Naive B cell (primary cell): ENCODE measurements around the gene DOK6. TPM values are rescaled to one million over a fixed set of nuclear protein-coding genes. Genes with fewer than 3 reads are reported as not detected.
A peak's percentile ranks its signal among the peaks of the same experiment; 100 is the strongest.

Source experiments
- ATAC-seq, 2 donors: fragments of 150-1000 bp; cut with Tn5 transposase; 2 replicates each; pipeline ENCODE4 v1.10.0; 2021; ENCODE audit warnings: low read depth in 2 of 2, mild to moderate bottlenecking in 2 of 2, moderate library complexity in 2 of 2
- DNase-seq: peaks from one replicate; pipeline ENCODE4 v3.0.0; 2022
- H3K27ac Mint-ChIP-seq, 6 donors: one replicate each; pipeline ENCODE4 v1.8.0; 2020 to 2022; ENCODE audit warnings: mild to moderate bottlenecking in 6 of 6, mixed read lengths in 6 of 6, moderate library complexity in 5 of 6, inconsistent platforms in 2 of 6
- H3K27me3 Mint-ChIP-seq, 3 donors: one replicate each; pipeline ENCODE4 v1.8.0; 2021 to 2022; ENCODE audit warnings: mixed read lengths in 3 of 3, mild to moderate bottlenecking in 1 of 3
- H3K36me3 Mint-ChIP-seq, 2 donors: one replicate each; pipeline ENCODE4 v1.8.0; 2020 to 2022; ENCODE audit warnings: mixed read lengths in 2 of 2, inconsistent platforms in 1 of 2, mild to moderate bottlenecking in 1 of 2
- H3K4me1 Mint-ChIP-seq, 3 donors: one replicate each; pipeline ENCODE4 v1.8.0; 2020 to 2022; ENCODE audit warnings: mixed read lengths in 3 of 3, inconsistent platforms in 1 of 3, mild to moderate bottlenecking in 1 of 3, moderate library complexity in 1 of 3
- H3K4me3 Mint-ChIP-seq, 8 donors: one replicate each; pipeline ENCODE4 v1.8.0; 2020 to 2022; ENCODE audit warnings: mild to moderate bottlenecking in 8 of 8, mixed read lengths in 8 of 8, moderate library complexity in 8 of 8, inconsistent platforms in 2 of 8
- H3K9me3 Mint-ChIP-seq, 7 donors: one replicate each; pipeline ENCODE4 v1.8.0; 2020 to 2022; ENCODE audit warnings: mixed read lengths in 7 of 7, mild to moderate bottlenecking in 5 of 7, inconsistent platforms in 2 of 7, moderate library complexity in 1 of 7
- polyA plus RNA-seq, 6 donors: library from polyadenylated mRNA; unstranded; fragments of 300-500 nt; fragmentation: Illumina TruSeq; gene quantifications; one replicate each; pipeline ENCODE4 v1.2.3, GENCODE V29; 2021; ENCODE audit warnings: low read depth in 6 of 6

The DOK6 gene
- polyA plus RNA-seq, 6 donors from 2014 or later, result not detected

DNA sequence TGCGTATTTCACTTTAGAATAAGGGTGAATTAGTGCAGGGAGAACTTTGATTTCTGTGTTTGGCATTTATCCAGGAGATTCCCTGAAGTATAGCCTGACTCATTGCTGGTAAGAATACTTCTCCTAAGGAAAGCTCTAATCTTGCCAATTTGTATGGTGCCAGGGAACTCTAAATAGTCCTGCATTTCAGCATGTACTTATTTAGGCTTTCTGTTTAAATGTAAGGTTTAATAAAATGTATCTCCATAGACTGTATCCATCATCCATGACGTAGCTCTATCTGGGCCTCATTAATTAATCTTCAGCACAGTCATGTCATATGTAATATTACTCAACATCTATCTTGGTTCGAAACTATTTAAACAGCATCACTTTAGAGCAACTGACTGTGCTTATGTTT is 127.7 kb downstream of the DOK6 start:
- Mint-ChIP-seq H3K9me3 (peaks cover 0 to 4% (median 0%) of the 10 kb centered on the region in 7 donors), H3K27me3 (no peaks in the 10 kb centered on the region), H3K4me1 (no peaks in the 10 kb centered on the region), H3K27ac (no peak overlapping the region), H3K4me3 (no peak overlapping the region), H3K36me3 (no peaks in the 10 kb centered on the region)
- DNase-seq, result no peak
- no peak for ATAC-seq

DNA sequence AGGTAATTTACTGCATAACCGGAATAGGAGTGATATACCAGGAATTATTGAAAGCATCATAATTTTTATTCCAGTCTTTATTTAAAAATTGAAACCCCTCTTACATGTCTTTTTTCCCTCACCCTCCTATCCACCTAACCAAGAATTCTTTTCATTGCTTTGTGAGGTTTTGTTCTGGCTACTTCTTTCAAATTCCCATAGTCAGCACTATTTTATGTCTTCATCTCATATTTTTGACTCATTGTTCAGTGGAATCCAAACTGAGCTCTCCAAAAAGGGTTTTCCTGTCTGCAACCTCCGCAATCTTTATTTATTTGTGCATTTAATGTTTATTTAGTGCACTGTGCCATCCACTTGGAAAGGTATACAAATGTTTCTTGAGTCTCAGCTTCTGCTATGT is 128.5 kb downstream of the DOK6 start:
- Mint-ChIP-seq H3K27ac (no peak overlapping the region), H3K4me1 (no peaks in the 10 kb centered on the region), H3K9me3 (peaks cover 0 to 4% (median 0%) of the 10 kb centered on the region in 7 donors), H3K4me3 (no peak overlapping the region), H3K27me3 (no peaks in the 10 kb centered on the region), H3K36me3 (no peaks in the 10 kb centered on the region)
- DNase-seq, result no peak
- no peak for ATAC-seq

DNA sequence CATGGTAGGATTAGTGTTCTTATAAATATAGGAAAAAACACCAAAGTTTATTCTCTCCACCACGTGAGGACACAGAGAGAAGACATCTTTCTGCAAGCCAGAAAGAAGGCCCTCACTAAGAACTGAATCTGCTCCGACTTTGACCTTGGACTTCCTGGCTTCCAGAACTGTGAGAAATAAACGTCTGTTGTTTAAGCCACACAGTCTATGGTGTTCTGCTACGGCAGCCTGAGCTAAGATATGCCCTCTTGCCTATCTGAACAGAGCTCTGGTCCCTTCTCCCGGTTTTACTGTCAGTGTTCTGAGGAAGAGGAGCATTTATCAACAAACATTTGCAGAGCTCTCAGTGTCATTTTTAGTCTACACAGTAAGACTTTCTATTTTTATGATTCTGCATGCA is 131.3 kb downstream of the DOK6 start:
- H3K27ac Mint-ChIP-seq, result no peak overlapping the region
- peaks cover 0 to 4% (median 0%) of the 10 kb centered on the region in 7 donors for H3K9me3 Mint-ChIP-seq
- no peaks in the 10 kb centered on the region for H3K4me1 Mint-ChIP-seq
- no peak overlapping the region for H3K4me3 Mint-ChIP-seq
- no peaks in the 10 kb centered on the region for H3K27me3 Mint-ChIP-seq
- H3K36me3 Mint-ChIP-seq, result no peaks in the 10 kb centered on the region
- no peak for ATAC-seq
- no peak for DNase-seq

DNA sequence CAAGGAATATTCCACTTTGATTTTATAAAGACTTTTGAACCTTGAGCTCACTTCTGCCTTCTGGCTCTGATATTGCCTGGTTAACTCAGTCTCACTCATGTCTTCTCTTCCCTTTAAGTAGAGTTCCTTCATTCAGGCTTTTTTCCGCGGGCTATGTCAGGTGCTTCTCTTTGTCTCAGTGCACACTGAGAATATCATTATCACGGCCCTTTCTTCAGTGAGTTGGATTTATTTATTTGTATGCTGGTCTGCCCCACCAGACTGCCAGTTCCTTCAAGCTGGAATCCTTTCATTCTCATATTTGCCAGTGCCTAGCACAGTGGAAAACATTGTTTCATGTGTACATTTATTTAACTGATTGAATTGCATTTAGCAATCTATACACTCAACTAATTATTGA is 136.5 kb downstream of the DOK6 start:
- Mint-ChIP-seq H3K27ac (no peak overlapping the region), H3K4me1 (no peaks in the 10 kb centered on the region), H3K27me3 (no peaks in the 10 kb centered on the region), H3K9me3 (peaks cover 0 to 3% (median 0%) of the 10 kb centered on the region in 7 donors), H3K36me3 (no peaks in the 10 kb centered on the region), H3K4me3 (no peak overlapping the region)
- DNase-seq (no peak), ATAC-seq (no peak)

DNA sequence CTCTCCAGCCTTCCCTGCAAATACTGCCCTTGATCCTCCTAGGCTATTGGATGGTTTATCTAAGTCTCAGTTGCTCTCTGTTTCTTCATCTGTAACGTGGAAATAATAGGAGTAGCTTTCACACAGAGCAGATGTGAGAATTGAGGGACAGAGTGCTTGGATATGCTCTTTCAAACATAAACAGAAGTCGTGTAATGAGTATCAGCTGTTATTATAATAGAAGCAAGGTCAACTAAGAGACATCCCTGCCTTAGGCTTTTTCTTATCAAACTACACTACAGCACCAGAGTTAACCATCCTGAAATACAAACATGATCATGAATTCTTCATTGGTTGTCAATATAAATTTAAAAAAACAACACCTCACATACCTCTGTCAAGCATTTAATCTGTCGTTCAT is 138.2 kb downstream of the DOK6 start:
- H3K4me1 Mint-ChIP-seq, result no peaks in the 10 kb centered on the region
- no peak overlapping the region for H3K4me3 Mint-ChIP-seq
- ATAC-seq (no peak), DNase-seq (no peak)
- H3K9me3 Mint-ChIP-seq, result peaks cover 0 to 3% (median 0%) of the 10 kb centered on the region in 7 donors
- no peaks in the 10 kb centered on the region for H3K27me3 Mint-ChIP-seq
- no peak overlapping the region for H3K27ac Mint-ChIP-seq
- H3K36me3 Mint-ChIP-seq, result no peaks in the 10 kb centered on the region

DNA sequence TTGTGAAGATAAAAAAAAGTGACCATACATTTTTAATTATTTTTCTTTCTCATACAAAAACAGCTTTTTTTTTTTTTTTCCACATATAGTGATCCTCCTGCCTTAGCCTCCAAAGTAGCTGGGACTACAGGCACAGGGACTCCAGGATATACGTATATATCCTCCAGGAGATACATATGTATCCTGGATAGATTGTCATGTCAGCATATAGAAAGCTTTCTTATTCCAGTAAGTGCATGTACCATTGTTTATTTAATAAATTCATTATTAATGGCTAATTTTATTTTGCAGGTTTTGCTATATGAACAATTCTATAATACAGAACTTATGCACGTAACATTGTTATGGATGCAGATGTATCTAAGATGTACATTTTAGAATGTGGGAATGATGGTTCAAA is 138.7 kb downstream of the DOK6 start:
- Mint-ChIP-seq H3K27ac (no peak overlapping the region), H3K36me3 (no peaks in the 10 kb centered on the region), H3K4me3 (no peak overlapping the region), H3K9me3 (peaks cover 0 to 3% (median 0%) of the 10 kb centered on the region in 7 donors), H3K4me1 (no peaks in the 10 kb centered on the region), H3K27me3 (no peaks in the 10 kb centered on the region)
- ATAC-seq (no peak), DNase-seq (no peak)

DNA sequence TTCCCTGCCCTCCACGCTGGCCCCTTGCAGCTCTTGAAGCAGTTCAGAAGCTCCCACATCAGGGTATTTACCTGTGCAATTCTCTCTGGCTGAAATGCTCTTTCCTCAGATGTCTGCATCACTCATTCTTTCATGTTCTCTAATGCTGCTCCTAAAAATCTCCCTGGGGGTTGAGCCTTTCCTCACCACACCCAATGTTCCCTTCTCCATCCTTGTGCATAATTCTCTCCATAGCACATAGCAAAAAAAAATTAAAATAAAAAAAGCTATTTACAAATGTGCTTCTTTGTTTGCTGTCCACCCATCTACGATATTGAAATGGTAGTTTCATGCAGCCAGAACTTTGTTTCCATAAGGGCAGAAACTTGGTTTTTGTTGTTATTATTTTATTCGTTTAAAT is 155.5 kb downstream of the DOK6 start:
- DNase-seq (no peak), ATAC-seq (no peak)
- Mint-ChIP-seq H3K4me3 (no peak overlapping the region), H3K4me1 (no peaks in the 10 kb centered on the region), H3K36me3 (no peaks in the 10 kb centered on the region), H3K27ac (no peak overlapping the region), H3K27me3 (no peaks in the 10 kb centered on the region), H3K9me3 (peaks cover 0 to 14% (median 3%) of the 10 kb centered on the region in 7 donors)

DNA sequence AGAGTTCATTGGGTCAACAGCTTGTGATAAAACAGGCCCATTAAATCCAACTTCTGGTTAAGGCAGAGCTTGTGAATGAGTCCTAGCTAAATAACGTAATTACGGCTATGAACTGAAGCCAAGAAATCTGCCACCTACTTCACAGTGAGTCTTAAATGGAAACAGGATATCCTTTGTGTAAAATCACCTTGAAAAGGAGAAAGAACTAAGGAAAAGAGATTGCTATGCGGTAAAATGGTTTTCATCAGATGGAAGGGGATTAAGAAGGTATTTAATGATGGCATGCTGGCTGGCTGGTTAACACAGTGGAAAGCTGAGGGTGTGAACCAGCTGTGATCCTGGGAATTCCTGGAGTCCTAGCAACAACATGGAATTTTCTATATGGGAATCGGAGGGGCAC is 156.6 kb downstream of the DOK6 start:
- peaks cover 0 to 14% (median 5%) of the 10 kb centered on the region in 7 donors for H3K9me3 Mint-ChIP-seq
- no peak overlapping the region for H3K27ac Mint-ChIP-seq
- H3K27me3 Mint-ChIP-seq, result no peaks in the 10 kb centered on the region
- H3K4me1 Mint-ChIP-seq, result no peaks in the 10 kb centered on the region
- H3K36me3 Mint-ChIP-seq, result no peaks in the 10 kb centered on the region
- ATAC-seq, result no peak
- DNase-seq, result no peak
- no peak overlapping the region for H3K4me3 Mint-ChIP-seq

DNA sequence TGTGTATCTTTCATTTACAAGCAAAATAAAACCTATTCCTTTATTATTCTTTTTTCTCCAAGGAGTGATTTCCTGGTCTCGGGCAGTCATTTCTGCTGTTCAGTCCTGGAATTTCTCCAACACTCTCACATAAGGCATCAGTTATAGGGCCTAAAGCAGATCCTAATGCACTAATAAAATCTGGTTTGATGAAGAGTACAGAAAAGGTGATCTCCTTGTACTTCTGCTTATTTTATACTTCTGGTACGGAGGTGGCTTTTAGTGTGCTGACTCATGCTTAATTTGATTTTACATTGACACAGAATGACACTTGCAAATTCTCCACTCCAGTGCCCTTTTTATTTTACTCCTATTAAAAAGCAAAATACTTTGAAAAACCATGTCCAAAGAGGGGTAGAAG is 157.4 kb downstream of the DOK6 start:
- Mint-ChIP-seq H3K4me1 (no peaks in the 10 kb centered on the region), H3K9me3 (peaks cover 0 to 14% (median 5%) of the 10 kb centered on the region in 7 donors), H3K36me3 (no peaks in the 10 kb centered on the region), H3K27ac (no peak overlapping the region), H3K4me3 (no peak overlapping the region), H3K27me3 (no peaks in the 10 kb centered on the region)
- no peak for DNase-seq
- no peak for ATAC-seq

DNA sequence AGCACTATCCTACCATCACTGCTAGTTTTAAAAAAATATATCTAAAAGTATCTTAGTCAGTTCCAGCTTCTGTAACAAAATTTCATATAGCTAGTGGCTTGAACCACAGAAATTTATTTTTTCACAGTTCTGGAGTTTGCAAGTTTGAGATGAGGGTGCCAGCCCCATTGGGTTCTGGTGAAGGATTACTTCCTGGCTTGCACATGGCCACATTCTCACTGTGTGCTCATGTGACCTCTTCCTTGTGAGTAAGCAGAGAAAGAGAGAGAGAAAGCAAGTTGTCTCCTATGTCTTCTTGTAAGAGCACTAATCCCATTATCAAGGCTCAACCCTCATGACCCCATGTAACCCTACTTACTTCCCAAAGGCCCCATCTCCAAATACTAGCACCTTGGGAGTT is 158.9 kb downstream of the DOK6 start:
- Mint-ChIP-seq H3K9me3 (peaks cover 0 to 14% (median 5%) of the 10 kb centered on the region in 7 donors), H3K4me3 (no peak overlapping the region), H3K27ac (no peak overlapping the region), H3K36me3 (no peaks in the 10 kb centered on the region), H3K27me3 (no peaks in the 10 kb centered on the region), H3K4me1 (no peaks in the 10 kb centered on the region)
- ATAC-seq, result no peak
- no peak for DNase-seq

DNA sequence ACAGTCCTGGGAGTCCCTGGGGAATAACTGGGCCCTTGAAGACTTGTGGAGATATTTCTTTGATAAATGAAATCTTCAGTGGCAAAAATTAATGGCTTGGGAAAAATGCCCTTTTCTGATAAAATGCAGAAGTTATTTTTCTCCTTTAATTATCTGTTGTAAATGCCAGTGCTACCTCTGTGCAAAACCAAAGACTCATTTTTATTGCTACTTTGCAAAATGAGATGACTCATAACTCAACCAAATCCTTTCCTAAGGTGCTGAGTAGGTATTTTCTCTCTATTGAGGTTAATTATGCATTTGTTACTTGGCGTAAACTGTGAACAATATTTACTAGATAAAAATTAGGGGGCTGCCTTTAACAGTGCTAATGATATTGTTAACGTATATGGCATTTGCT is 163.9 kb downstream of the DOK6 start:
- Mint-ChIP-seq H3K9me3 (peaks cover 0 to 25% (median 14%) of the 10 kb centered on the region in 7 donors), H3K4me3 (no peak overlapping the region), H3K27me3 (no peaks in the 10 kb centered on the region), H3K4me1 (no peaks in the 10 kb centered on the region), H3K36me3 (no peaks in the 10 kb centered on the region), H3K27ac (no peak overlapping the region)
- no peak for ATAC-seq
- DNase-seq, result no peak

DNA sequence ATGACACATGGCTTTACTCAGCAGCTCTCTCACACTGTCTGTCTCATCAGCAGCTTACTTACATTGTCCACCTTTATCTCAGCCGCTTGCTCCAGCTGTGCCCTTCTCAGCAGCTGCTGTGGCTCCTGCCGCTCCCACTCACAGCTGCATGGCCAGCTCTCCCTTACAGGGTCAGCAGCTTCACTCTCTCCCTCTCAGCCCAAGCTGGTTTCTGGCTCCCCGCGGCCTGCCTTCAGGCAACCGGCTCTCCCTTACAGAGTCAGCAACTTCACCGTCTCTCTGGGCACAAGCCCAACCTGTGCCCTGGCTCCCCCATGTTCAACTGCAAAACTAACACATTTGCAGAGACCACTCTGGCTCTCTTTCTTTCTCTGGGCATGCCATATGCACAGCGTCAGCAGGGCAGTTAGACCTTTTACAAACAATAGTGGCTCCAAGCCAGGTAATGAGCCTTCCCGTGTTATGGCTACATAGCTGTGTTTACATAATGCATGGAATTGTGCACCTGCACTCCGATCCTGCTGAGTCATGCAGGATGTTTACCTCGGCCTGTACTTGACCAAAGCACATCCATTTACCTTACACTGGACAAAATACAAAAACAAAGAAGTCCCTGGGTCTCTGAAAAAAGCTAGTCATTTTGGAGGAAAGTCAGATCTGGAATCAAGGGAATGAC is 167.3 kb downstream of the DOK6 start:
- Mint-ChIP-seq H3K4me3 (no peak overlapping the region), H3K27ac (no peak overlapping the region), H3K27me3 (no peaks in the 10 kb centered on the region), H3K9me3 (peaks cover 0 to 25% (median 9%) of the 10 kb centered on the region in 7 donors), H3K4me1 (no peaks in the 10 kb centered on the region), H3K36me3 (no peaks in the 10 kb centered on the region)
- no peak for DNase-seq
- ATAC-seq, result no peak

DNA sequence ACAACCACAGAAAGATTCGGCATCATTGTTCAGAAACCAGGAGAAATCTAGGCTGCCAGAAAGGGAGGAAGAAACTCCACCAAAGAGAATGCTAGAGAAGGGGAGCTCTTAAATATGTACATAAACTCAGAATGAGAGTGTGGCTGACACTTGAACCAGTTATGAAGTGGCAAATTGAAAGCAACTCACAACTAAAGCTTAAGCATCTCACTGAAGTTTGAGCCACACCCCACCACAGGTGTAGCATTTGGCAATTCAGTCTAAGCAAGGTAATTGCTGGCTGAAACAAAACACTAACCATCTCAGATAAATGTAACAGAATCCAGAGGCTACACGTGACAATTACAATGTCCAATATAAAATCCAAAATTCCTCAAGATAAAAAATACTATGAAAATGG is 168.4 kb downstream of the DOK6 start:
- no peak for ATAC-seq
- H3K4me3 Mint-ChIP-seq, result no peak overlapping the region
- H3K4me1 Mint-ChIP-seq, result no peaks in the 10 kb centered on the region
- no peaks in the 10 kb centered on the region for H3K36me3 Mint-ChIP-seq
- no peak for DNase-seq
- H3K27me3 Mint-ChIP-seq, result no peaks in the 10 kb centered on the region
- H3K27ac Mint-ChIP-seq, result no peak overlapping the region
- H3K9me3 Mint-ChIP-seq, result peaks cover 0 to 25% (median 9%) of the 10 kb centered on the region in 7 donors

DNA sequence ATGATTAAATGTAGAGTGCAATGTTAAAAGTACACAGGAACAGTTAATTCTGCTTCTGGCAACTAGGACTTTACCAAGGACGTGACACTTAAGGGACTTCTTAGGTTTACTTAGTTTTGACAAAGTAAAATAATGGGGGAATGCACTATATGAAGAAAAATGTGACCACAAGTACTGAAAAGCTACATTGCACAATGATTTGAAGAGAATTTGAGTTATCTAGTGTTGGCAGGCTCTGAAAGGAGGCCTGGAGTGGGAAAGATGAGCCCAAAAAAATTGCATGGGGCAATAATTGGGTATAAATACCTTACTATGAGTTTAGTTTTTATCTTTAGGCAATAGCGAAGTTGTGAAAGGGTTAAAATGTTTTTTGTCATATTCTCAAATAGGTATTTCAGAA is 173.7 kb downstream of the DOK6 start:
- no peaks in the 10 kb centered on the region for H3K27me3 Mint-ChIP-seq
- H3K36me3 Mint-ChIP-seq, result no peaks in the 10 kb centered on the region
- no peaks in the 10 kb centered on the region for H3K4me1 Mint-ChIP-seq
- H3K27ac Mint-ChIP-seq, result no peak overlapping the region
- no peak for ATAC-seq
- H3K4me3 Mint-ChIP-seq, result no peak overlapping the region
- H3K9me3 Mint-ChIP-seq, result peaks cover 0 to 7% (median 0%) of the 10 kb centered on the region in 7 donors
- DNase-seq, result no peak

DNA sequence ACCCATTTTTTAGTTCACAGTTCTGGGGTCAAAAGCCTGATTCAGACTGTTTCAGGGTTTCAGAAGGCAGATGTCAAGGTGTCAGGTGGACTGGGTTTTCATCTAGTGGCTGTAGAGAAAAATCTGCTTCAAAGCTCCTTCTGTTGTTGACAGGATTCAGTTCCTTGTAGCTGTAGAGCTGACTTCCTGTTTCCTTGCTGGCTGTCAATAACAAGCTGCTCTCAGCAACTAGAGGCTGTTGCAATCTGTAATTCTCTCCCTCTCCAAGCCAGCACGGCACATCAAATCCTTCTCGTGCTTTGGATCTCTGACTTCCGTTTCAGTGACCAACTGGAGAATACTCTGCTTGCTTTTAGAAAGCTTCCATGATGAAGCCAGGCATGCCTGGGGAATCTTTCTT is 179.4 kb downstream of the DOK6 start:
- Mint-ChIP-seq H3K4me3 (no peak overlapping the region), H3K27me3 (no peaks in the 10 kb centered on the region), H3K27ac (peak overlapping the region in 1 of 6 donors; percentile 72), H3K9me3 (peaks cover 0 to 2% (median 0%) of the 10 kb centered on the region in 7 donors), H3K4me1 (no peaks in the 10 kb centered on the region), H3K36me3 (no peaks in the 10 kb centered on the region)
- ATAC-seq (no peak), DNase-seq (no peak)
